IMR-90 (cell line): ENCODE data around the gene FER. TPM values are rescaled to one million over a fixed set of nuclear protein-coding genes. Genes with fewer than 3 reads are reported as not detected.

Experiments used
- ATAC-seq: fragments of 200-7000 bp; cut with Tn5 transposase; 2 replicates; pipeline ENCODE4 v1.9.1; 2020; ENCODE audit warnings: low read depth, mild to moderate bottlenecking, moderate library complexity
- BruUV-seq: library from RNA; stranded (reverse); fragments of 400-500 nt; replicated peaks from 2 replicates; lab custom pipeline; 2021; lab: Mats Ljungman, UMichigan
- CTCF ChIA-PET: fragments of 300-600 bp; formaldehyde crosslinking; extraction: SDS; loops from one replicate; lab custom pipeline; 2021; ENCODE audit warnings: antibody characterized with exemption; lab: Yijun Ruan, JAX
- POLR2A ChIA-PET: fragments of 300-600 bp; sonication (Branson Sonifier 250); formaldehyde crosslinking; loops from one replicate; lab custom pipeline; 2022; ENCODE audit warnings: antibody characterized with exemption; ENCODE audit not compliant: unreplicated experiment; lab: Charles Lee
- DNase-seq: peaks from one replicate; pipeline ENCODE4 v3.0.0; 2013
- H2AFZ ChIP-seq: replicated peaks from 2 replicates; pipeline ENCODE3; 2013; ENCODE audit warnings: low read length, mild to moderate bottlenecking; ENCODE audit not compliant: poor library complexity
- H2AK5ac ChIP-seq: 2 replicates; pipeline ENCODE4 v1.6.1; 2013; ENCODE audit warnings: low read depth, low read length, inconsistent platforms
- H2AK9ac ChIP-seq: replicated peaks from 2 replicates; pipeline ENCODE3; 2013; ENCODE audit warnings: mild to moderate bottlenecking, low read depth, low read length, moderate library complexity; ENCODE audit not compliant: poor library complexity
- H2BK120ac ChIP-seq: 2 replicates; pipeline ENCODE4 v1.6.1; 2013; ENCODE audit warnings: low read depth, low read length, inconsistent platforms
- H2BK15ac ChIP-seq: 3 replicates; pipeline ENCODE4 v1.6.1; 2013; ENCODE audit warnings: low read depth, low read length, inconsistent platforms
- H2BK20ac ChIP-seq: 2 replicates; pipeline ENCODE4 v1.6.1; 2013; ENCODE audit warnings: low read depth, mild to moderate bottlenecking, inconsistent platforms, low read length, moderate library complexity
- H2BK5ac ChIP-seq: 2 replicates; pipeline ENCODE4 v1.6.1; 2013; ENCODE audit warnings: mild to moderate bottlenecking, low read depth, low read length, inconsistent platforms; ENCODE audit not compliant: poor library complexity, severe bottlenecking
- H3K14ac ChIP-seq: replicated peaks from 2 replicates; pipeline ENCODE4 v1.6.1; 2013; ENCODE audit warnings: low read depth, low read length, inconsistent platforms
- H3K18ac ChIP-seq: 2 replicates; pipeline ENCODE4 v1.6.1; 2013; ENCODE audit warnings: low read depth, low read length, control low read depth
- H3K23ac ChIP-seq: 2 replicates; pipeline ENCODE4 v1.6.1; 2013; ENCODE audit warnings: low read depth, low read length, inconsistent platforms
- H3K27ac ChIP-seq: 2 replicates; pipeline ENCODE4 v1.5.1; 2013; ENCODE audit warnings: mild to moderate bottlenecking, control low read depth, low read length; ENCODE audit not compliant: insufficient read depth
- H3K27me3 ChIP-seq: 2 replicates; pipeline ENCODE4 v1.6.1; 2013; ENCODE audit warnings: low read length; ENCODE audit not compliant: control insufficient read depth, insufficient read depth
- H3K36me3 ChIP-seq: 2 replicates; pipeline ENCODE4 v1.6.1; 2013; ENCODE audit warnings: low read length, mixed read lengths; ENCODE audit not compliant: control insufficient read depth, insufficient read depth
- H3K4ac ChIP-seq: 2 replicates; pipeline ENCODE4 v1.6.1; 2013; ENCODE audit warnings: low read depth, low read length, inconsistent platforms
- H3K4me1 ChIP-seq: 2 replicates; pipeline ENCODE4 v1.6.1; 2013; ENCODE audit warnings: low read length, mixed read lengths; ENCODE audit not compliant: control insufficient read depth, insufficient read depth
- H3K4me2 ChIP-seq: 2 replicates; pipeline ENCODE4 v1.6.1; 2013; ENCODE audit warnings: low read depth, mild to moderate bottlenecking, control low read depth, low read length, moderate library complexity
- H3K4me3 ChIP-seq: 2 replicates; pipeline ENCODE4 v1.5.1; 2013; ENCODE audit warnings: low read depth, mild to moderate bottlenecking, control low read depth, low read length, moderate library complexity; ENCODE audit not compliant: insufficient read depth
- H3K56ac ChIP-seq: 2 replicates; pipeline ENCODE4 v1.6.1; 2013; ENCODE audit warnings: low read length, inconsistent platforms; ENCODE audit not compliant: insufficient read depth; ENCODE audit errors: extremely low read depth
- H3K79me1 ChIP-seq, 2 experiments: 2 replicates each; pipeline ENCODE4 v1.6.1; 2013; ENCODE audit warnings: low read length in 2 of 2, inconsistent platforms in 1 of 2, low read depth in 1 of 2
- H3K9ac ChIP-seq: 2 replicates; pipeline ENCODE4 v1.6.1; 2013; ENCODE audit warnings: low read depth, low read length, control low read depth
- H3K9me1 ChIP-seq: 2 replicates; pipeline ENCODE4 v1.6.1; 2013; ENCODE audit warnings: low read length, inconsistent platforms; ENCODE audit not compliant: insufficient read depth
- H3K9me3 ChIP-seq: 2 replicates; pipeline ENCODE4 v1.6.1; 2013; ENCODE audit warnings: low read length; ENCODE audit not compliant: control insufficient read depth, insufficient read depth
- H4K20me1 ChIP-seq: 2 replicates; pipeline ENCODE4 v1.6.1; 2013; ENCODE audit warnings: low read length, inconsistent platforms; ENCODE audit not compliant: insufficient read depth
- H4K5ac ChIP-seq: 2 replicates; pipeline ENCODE4 v1.6.1; 2013; ENCODE audit warnings: mild to moderate bottlenecking, low read depth, low read length, control low read depth
- H4K8ac ChIP-seq, 2 experiments: 2 replicates each; pipeline ENCODE4 v1.6.1; 2013; ENCODE audit warnings: low read depth in 2 of 2, low read length in 2 of 2, control low read depth in 1 of 2, inconsistent platforms in 1 of 2
- H4K91ac ChIP-seq: 2 replicates; pipeline ENCODE4 v1.6.1; 2013; ENCODE audit warnings: low read depth, low read length, inconsistent platforms; ENCODE audit not compliant: insufficient read depth
- BHLHE40 ChIP-seq: fragments of 150-350 bp; IDR thresholded peaks from 2 replicates; pipeline ENCODE4 v1.6.1; 2016; ENCODE audit warnings: mild to moderate bottlenecking, low read depth, low read length
- CEBPB ChIP-seq: IDR thresholded peaks from 2 replicates; pipeline ENCODE4 v1.6.1; 2012; ENCODE audit warnings: low read depth, low read length, improper control_type of control experiment
- CHD1 ChIP-seq: IDR thresholded peaks from 2 replicates; pipeline ENCODE4 v1.6.1; 2012; ENCODE audit warnings: low read depth, low read length, improper control_type of control experiment
- FOS ChIP-seq: fragments of 150-350 bp; IDR thresholded peaks from 2 replicates; pipeline ENCODE4 v1.6.1; 2016; ENCODE audit warnings: low read depth, low read length
- MAFK ChIP-seq: IDR thresholded peaks from 2 replicates; pipeline ENCODE4 v1.6.1; 2012; ENCODE audit warnings: low read depth, low read length, improper control_type of control experiment
- MAZ ChIP-seq: IDR thresholded peaks from 2 replicates; pipeline ENCODE4 v1.6.1; 2012; ENCODE audit warnings: low read depth, mild to moderate bottlenecking, low read length, improper control_type of control experiment, moderate library complexity, borderline replicate concordance
- MXI1 ChIP-seq: IDR thresholded peaks from 2 replicates; pipeline ENCODE4 v1.6.1; 2012; ENCODE audit warnings: low read depth, mild to moderate bottlenecking, low read length, moderate library complexity, borderline replicate concordance
- NFE2L2 ChIP-seq: fragments of 150-350 bp; IDR thresholded peaks from 2 replicates; pipeline ENCODE4 v1.6.1; 2016; ENCODE audit warnings: low read depth, mild to moderate bottlenecking, low read length
- RAD21 ChIP-seq: IDR thresholded peaks from 2 replicates; pipeline ENCODE4 v1.6.1; 2012; ENCODE audit warnings: low read length, improper control_type of control experiment
- RCOR1 ChIP-seq: IDR thresholded peaks from 2 replicates; pipeline ENCODE4 v1.6.1; 2012; ENCODE audit warnings: mild to moderate bottlenecking, low read length, improper control_type of control experiment; ENCODE audit not compliant: insufficient replicate concordance
- RFX5 ChIP-seq: IDR thresholded peaks from 2 replicates; pipeline ENCODE4 v1.8.0; 2012; ENCODE audit warnings: low read depth, mild to moderate bottlenecking, low read length, moderate library complexity
- SMC3 ChIP-seq: fragments of 150-350 bp; IDR thresholded peaks from 2 replicates; pipeline ENCODE4 v1.6.1; 2016; ENCODE audit warnings: low read depth, mild to moderate bottlenecking, antibody characterized with exemption, low read length, moderate library complexity
- WGBS, 2 experiments: methylation state at CpG; one replicate each; pipeline versions ENCODE4 v1.1.5 to v1.1.7; 2013; ENCODE audit warnings: missing lambda C conversion rate in 2 of 2; ENCODE audit not compliant: insufficient read length in 1 of 2; ENCODE audit errors: extremely low coverage in 2 of 2; 5-methylcytosine and 5-hydroxymethylcytosine counted together
- dilution Hi-C: fragments of 300-500 bp; cut with HindIII; formaldehyde crosslinking; loops from one replicate; pipeline ENCODE4 v1.14.3; 2018; ENCODE audit warnings: low sequenced_read_pairs; ENCODE audit not compliant: unreplicated experiment
- in situ Hi-C: fragments of 300-500 bp; cut with MboI; formaldehyde crosslinking; loops from 3 replicates; pipeline ENCODE4 v1.14.3; 2019; ENCODE audit warnings: low sequenced_read_pairs, inconsistent platforms, mixed read lengths
- intact Hi-C: fragments of 100-400 bp; cut with micrococcal nuclease; formaldehyde crosslinking; loops from 2 replicates; pipeline ENCODE4 v1.10.0; 2022
- polyA plus RNA-seq, 3 experiments: library from polyadenylated mRNA; depleted of rRNA; stranded (reverse); fragments of >200 nt; gene quantifications; 2 replicates each; pipeline ENCODE4 v1.2.3, GENCODE V29; 2012; ENCODE audit warnings: low replicate concordance in 1 of 3
- total RNA-seq: library from RNA; depleted of rRNA; stranded (reverse); fragments of >200 nt; gene quantifications from 2 replicates; pipeline ENCODE4 v1.2.3, GENCODE V29; 2012
- TF ChIP-seq, protein P1 (sequence below): conservative IDR thresholded peaks from 2 replicates; pipeline ENCODE4 v1.5.1; 2012; ENCODE audit warnings: mild to moderate bottlenecking, low read depth, low read length, improper control_type of control experiment
- TF ChIP-seq, protein P2 (sequence below): fragments of 150-350 bp; IDR thresholded peaks from 2 replicates; pipeline ENCODE4 v1.6.1; 2017; ENCODE audit warnings: mild to moderate bottlenecking, antibody characterized with exemption, low read length, low read depth
- TF ChIP-seq, protein P3 (sequence below): fragments of 150-350 bp; IDR thresholded peaks from 2 replicates; pipeline ENCODE4 v1.6.1; 2016; ENCODE audit warnings: low read depth, mild to moderate bottlenecking, low read length, moderate library complexity, borderline replicate concordance

Gene FER
- total and polyA plus RNA-seq, 2 of the 4 experiments (the other 2 are of a cell fraction), result 3.5 to 32.4 TPM

DNA sequence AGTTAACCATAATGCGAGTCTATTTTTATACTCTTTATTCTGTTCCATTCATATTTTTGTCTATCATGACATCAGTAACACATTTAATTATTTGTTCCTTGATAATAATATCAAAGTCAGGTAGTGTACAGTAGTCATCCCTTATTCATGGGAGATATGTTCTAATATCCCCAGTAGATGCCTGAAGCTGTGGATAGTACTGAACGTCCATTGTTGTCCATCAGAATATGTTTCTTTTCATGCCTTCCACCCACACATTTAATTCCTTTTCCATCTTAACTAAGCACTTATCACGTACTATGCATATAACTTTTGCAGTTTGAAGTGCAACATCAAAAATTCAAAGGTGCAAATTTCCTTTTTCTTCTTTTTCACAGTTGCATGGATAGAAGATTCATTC lies 53.6 kb downstream of the FER start:
- Histone ChIP-seq H4K8ac (peak overlapping the region; percentile 10 to 86; a peak in 3 of 4 replicates), H3K27ac (peak overlapping the region; percentile 60; the same call in 1 of the 2 replicates), H3K23ac (peak overlapping the region; percentile 98; the same call in 1 of the 2 replicates), H3K36me3 (no peaks in the 10 kb centered on the region), H3K4ac (peak overlapping the region; percentile 92; the same call in 1 of the 2 replicates), H3K9me1 (0 out of 2 replicates have a peak, but pooled peaks cover 4% of the 10 kb centered on the region), H3K4me3 (no peak overlapping the region; the same call in 1 of the 2 replicates), H2AFZ (no peak overlapping the region), H2BK15ac (peak overlapping the region; percentile 50; the same call in 1 of the 3 replicates), H3K9ac (peak overlapping the region; percentile 49; the same call in 1 of the 2 replicates), H3K4me2 (peak overlapping the region; percentile 97), H4K5ac (peak overlapping the region; percentile 49; the same call in 1 of the 2 replicates), H3K27me3 (no peaks in the 10 kb centered on the region), H4K20me1 (no peaks in the 10 kb centered on the region), H3K18ac (peak overlapping the region; percentile 92), H3K56ac (peak overlapping the region; percentile 81), H2AK5ac (peak overlapping the region; percentile 82), H2BK120ac (peak overlapping the region; percentile 96), H3K4me1 (peaks cover 12% of the 10 kb centered on the region), H4K91ac (peak overlapping the region; percentile 58), H3K14ac (peak overlapping the region; percentile 93), H2BK5ac (peak overlapping the region; percentile 95), H3K79me1 (peaks cover 30 to 53% of the 10 kb centered on the region in 2 experiments), H3K9me3 (peaks cover 3% of the 10 kb centered on the region), H2AK9ac (no peak overlapping the region), H2BK20ac (peak overlapping the region; percentile 97)
- POLR2A ChIA-PET, result no interaction called here
- no TSS peak for BruUV-seq
- intact Hi-C loops, result loop anchor here (5.0 kb wide), 2 partner anchors 54 to 606 kb away; partner anchors contain the start of genes FER and PJA2
- CTCF ChIA-PET, result no interaction called here
- no CpG with 5 or more reads among the region's 3 CpGs for WGBS, 2 experiments
- dilution Hi-C loops, result no loop called here
- in situ Hi-C loops, result no loop called here
- no peak for DNase-seq
- TF ChIP-seq CHD1 (no peak), MXI1 (no peak), RAD21 (no peak), MAFK (no peak), RCOR1 (no peak), FOS (no peak), SMC3 (no peak), BHLHE40 (no peak), MAZ (no peak), CEBPB (no peak), NFE2L2 (no peak), RFX5 (no peak)
- TF ChIP-seq, protein P1, sequence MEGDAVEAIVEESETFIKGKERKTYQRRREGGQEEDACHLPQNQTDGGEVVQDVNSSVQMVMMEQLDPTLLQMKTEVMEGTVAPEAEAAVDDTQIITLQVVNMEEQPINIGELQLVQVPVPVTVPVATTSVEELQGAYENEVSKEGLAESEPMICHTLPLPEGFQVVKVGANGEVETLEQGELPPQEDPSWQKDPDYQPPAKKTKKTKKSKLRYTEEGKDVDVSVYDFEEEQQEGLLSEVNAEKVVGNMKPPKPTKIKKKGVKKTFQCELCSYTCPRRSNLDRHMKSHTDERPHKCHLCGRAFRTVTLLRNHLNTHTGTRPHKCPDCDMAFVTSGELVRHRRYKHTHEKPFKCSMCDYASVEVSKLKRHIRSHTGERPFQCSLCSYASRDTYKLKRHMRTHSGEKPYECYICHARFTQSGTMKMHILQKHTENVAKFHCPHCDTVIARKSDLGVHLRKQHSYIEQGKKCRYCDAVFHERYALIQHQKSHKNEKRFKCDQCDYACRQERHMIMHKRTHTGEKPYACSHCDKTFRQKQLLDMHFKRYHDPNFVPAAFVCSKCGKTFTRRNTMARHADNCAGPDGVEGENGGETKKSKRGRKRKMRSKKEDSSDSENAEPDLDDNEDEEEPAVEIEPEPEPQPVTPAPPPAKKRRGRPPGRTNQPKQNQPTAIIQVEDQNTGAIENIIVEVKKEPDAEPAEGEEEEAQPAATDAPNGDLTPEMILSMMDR, result no peak
- TF ChIP-seq, protein P2, sequence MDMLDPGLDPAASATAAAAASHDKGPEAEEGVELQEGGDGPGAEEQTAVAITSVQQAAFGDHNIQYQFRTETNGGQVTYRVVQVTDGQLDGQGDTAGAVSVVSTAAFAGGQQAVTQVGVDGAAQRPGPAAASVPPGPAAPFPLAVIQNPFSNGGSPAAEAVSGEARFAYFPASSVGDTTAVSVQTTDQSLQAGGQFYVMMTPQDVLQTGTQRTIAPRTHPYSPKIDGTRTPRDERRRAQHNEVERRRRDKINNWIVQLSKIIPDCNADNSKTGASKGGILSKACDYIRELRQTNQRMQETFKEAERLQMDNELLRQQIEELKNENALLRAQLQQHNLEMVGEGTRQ, result no peak
- TF ChIP-seq, protein P3, sequence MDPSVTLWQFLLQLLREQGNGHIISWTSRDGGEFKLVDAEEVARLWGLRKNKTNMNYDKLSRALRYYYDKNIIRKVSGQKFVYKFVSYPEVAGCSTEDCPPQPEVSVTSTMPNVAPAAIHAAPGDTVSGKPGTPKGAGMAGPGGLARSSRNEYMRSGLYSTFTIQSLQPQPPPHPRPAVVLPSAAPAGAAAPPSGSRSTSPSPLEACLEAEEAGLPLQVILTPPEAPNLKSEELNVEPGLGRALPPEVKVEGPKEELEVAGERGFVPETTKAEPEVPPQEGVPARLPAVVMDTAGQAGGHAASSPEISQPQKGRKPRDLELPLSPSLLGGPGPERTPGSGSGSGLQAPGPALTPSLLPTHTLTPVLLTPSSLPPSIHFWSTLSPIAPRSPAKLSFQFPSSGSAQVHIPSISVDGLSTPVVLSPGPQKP, result no peak
- ATAC-seq, result 0 out of 2 replicates have a peak, but pooled peaks have one; percentile 13
